ENCODE data around the gene AOC2.
"Not testable (repeated sequence)": the region's sequence is repeated elsewhere in the genome, so short reads cannot be mapped to it uniquely, and the experiment has no call there.

The AOC2 gene

DNA sequence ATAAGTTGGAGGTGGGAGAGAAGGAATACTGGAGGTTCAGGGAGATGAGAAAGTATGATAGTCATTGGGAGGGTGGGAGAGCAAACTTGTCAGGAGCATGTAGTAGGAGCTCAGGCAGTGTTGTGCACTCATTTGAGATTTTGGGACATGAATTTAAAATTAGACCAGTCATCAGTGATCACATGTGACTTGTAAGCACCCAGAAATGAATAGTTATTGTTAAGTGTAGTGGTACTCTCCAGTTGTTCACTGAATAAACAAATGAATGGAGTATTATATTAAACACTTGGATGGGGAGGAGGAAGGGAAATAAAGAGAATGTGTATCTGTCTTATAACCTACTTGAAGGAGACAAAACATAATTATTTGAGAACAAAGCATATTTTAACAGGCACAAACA lies 13.4 kb upstream of the AOC2 start:
- no peak overlapping the region for H3K4me3 ChIP-seq (ENCODE audit: low read depth, low read length)

DNA sequence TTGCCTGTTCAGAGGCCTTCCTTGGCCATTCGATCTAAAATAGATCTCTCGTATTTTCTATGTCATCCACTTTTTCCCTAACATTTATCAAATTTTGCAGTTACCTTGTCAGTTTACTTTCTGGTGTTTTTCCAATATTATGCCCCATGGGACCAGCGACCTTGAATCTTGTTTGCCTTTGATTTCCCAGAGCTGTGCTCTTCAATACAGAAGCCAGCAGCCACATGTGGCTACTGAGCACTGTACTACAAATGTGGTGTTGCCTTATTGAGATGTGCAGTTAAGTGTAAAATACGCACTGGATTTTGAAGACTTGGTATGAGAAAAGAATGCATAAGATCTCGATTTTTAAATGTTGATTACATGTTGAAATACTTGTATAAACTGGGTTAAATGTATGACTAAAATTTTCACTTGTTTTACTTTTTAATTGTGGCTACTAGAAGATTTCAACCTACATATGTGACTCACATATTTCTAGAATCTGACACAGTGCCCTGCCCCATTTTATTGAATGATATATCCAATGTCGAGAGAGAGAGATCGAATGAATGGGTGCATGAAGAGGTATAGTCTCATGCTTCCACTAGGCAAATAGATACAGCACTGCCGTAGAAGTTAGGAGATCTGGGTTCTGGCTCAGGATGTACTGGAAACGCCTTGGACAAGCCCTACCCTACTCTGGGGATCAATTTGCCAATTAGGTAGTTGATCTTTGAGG lies 12.0 kb upstream of the AOC2 start:
- H3K4me3 ChIP-seq (ENCODE audit: low read depth, low read length) = peak overlapping the region; percentile 98

DNA sequence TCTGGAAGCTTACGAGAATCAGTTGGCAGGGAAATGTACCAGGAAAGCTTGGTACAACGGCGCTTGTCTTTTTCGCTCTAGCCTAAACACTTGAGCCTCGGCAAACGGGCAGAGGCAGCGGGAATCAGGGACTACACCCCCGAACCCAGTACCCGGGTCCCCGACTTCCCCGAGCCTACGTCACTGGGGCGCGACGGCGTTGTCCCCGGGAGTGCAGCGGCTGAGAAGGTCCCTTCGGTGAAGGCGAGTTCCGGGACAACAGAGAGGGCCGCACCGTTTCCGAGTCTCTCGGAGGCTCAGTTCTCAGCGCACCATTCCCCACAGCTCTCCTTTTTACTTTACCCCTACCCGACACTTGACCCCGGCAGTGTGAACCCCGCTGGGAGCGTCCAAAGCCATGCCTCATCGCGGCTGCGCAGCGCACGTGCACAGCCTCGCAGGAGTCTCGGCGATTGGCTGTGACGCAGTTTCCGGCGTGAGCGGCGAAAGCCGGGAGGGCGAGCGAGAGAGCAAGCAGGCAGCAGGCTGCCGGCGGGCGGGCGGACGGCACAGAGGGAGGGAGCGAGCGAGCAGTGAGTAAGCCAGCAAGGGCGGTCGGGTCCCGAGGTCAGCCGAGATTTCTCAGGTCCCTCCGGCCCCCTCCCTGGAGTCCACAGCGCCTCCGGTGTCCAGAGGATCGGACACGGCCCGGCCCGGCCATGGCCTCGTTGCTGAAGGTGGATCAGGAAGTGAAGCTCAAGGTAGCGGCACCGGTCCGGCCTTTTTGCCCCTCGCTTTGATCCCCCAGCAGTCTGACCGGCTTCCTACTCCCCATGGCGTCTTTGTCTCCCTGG lies 11.2 kb upstream of the AOC2 start, which contains the start of gene PSME3:
Gene PSME3, plus strand, starts transcription at position 464 of the 833 bp plus-strand sequence. Its CDS starts 235 bp downstream, at position 699.
- H3K4me3 ChIP-seq (ENCODE audit: low read depth, low read length) = peak within 1 kb of the TSS; percentile 98

DNA sequence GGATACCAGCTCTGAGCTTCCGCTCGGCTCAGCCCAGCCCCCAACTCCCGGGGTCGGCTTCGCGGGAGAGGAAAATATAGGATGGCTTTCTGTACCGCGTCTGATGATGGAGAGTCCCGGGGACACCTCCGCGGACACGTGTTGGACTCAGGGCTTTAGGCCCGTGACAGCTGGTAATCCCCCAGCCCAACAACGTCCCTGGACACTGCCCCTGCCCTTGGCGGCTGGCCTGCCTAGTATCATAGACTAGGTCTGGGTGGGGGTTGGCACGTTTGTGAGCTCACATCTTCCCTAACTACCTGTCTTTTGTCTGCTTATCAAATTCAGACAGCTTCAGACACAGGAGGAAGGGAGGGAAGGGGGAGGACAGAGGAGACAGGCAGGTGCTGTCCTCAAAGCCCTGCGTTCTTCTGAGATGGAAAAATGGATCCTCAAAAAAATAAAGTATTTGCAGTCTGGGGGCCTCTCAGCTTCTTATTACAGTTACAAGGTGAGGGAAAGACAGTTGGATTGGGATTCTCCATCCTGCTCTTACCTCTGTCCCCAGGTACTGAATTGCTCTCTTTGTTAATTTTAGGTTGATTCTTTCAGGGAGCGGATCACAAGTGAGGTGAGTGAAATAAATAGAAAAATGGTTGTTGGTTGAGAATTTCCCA lies 10.5 kb upstream of the AOC2 start:
- peak overlapping the region; percentile 98 for H3K4me3 ChIP-seq (ENCODE audit: low read depth, low read length)

DNA sequence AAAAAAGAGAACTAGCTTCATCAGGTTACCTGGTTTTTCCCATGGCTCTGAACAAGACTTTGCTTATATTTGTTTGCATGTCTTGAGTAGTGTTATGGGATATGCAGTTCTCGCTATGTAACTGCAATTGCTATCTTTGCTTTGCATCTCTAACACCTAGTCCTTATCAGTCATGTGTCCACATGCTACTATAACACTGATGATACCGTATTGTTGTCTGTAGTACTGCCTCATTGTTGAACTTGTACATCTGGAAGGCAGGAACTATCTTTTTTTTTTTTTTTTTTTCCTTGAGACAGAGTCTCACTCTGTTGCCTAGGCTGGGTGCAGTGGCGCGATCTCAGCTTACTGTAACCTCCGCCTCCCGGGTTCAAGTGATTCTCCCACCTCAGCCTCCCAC lies 8.6 kb upstream of the AOC2 start:
- H3K4me3 ChIP-seq (ENCODE audit: low read depth, low read length) = no peak overlapping the region

DNA sequence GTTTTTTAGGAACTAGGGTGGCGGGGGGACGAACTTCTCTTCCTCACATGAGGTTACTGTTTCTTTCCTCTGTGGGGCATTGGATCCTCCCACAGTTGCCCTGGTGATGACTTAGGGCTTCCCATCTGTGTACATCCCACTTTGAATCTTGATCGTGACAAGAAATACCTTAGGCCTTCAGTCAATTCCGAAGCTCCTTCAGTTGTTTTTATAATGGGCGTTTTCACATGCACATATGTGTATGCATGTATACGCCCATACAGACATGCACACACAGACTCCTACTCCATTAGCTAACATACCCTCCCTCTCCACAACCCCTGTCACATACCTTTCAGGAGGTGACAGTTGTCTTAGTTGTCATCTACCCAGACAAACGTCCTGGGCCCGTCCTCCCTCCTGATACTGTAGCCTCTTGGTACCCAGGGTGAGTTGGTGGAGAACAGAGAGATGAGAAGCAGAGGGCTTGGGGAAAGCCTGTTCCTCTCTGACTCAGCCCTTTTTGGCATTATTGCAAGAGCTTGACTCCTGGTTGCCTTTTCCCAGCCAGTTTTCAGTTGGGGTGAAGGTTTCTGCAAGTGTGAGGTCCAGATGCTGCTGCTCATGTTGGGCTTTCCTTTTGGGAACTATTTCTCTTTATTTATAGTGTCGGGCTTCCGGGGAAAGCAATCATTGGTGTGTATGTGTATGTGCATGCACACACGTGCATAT lies 2.2 kb upstream of the AOC2 start:
- H3K4me3 ChIP-seq (ENCODE audit: low read depth, low read length) = no peak overlapping the region

DNA sequence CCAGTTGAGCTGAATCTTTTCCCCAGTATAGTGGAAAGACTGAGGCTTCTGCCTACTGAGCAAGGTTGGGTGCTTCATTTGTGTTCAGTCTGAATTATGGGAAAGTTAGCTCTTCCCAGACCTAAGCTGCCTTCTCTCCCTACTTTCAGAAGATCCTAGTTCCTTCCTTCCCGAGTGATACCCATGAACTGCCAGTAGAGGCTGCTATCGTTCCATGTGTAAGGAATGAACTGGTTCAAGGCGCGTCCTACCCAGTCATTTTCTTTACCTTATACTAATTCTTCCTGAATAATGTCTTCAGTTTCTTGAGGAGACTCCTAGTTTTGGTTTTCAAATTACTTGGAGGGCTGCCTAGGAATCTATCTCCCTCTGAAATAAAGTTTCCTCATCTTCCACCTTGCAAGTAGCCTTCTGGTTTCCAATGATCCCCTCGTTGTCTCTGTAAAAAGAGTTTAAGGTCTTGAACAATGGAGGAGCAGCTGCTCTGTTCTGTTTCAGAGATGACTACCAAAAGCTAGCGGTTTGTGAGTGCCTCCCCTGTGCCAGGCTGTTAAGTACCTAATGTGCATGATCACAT lies 934 bp upstream of the AOC2 start:
- H3K4me3 ChIP-seq (ENCODE audit: low read depth, low read length) = no peak overlapping the region

DNA sequence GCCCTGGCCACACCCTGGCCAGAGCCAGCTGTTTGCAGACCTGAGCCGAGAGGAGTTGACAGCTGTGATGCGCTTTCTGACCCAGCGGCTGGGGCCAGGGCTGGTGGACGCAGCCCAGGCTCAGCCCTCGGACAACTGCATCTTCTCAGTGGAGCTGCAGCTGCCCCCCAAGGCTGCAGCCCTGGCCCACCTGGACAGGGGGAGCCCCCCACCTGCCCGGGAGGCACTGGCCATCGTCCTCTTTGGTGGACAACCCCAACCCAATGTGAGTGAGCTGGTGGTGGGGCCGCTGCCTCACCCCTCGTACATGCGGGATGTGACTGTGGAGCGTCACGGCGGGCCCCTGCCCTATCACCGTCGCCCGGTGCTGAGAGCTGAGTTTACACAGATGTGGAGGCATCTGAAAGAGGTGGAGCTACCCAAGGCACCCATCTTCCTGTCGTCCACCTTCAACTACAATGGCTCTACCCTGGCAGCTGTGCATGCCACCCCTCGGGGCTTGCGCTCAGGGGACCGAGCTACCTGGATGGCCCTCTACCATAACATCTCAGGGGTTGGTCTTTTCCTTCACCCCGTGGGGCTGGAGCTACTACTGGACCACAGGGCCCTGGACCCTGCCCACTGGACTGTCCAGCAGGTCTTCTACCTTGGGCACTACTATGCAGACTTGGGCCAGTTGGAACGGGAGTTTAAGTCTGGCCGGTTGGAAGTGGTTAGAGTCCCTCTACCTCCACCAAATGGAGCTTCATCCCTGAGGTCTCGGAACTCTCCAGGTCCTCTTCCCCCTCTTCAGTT lies 578 bp downstream of the AOC2 start:
- H3K4me3 ChIP-seq (ENCODE audit: low read depth, low read length) = no peak overlapping the region

DNA sequence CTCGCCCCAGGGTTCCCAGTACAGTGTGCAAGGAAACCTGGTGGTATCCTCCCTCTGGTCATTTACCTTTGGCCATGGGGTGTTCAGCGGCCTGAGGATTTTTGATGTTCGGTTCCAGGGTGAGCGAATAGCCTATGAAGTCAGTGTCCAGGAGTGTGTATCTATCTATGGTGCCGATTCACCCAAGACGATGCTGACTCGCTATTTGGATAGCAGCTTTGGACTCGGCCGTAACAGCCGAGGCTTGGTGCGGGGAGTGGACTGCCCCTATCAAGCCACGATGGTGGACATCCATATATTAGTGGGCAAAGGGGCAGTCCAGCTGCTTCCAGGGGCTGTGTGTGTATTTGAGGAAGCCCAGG lies 1.2 kb downstream of the AOC2 start:
- no peak overlapping the region for H3K4me3 ChIP-seq (ENCODE audit: low read depth, low read length)

DNA sequence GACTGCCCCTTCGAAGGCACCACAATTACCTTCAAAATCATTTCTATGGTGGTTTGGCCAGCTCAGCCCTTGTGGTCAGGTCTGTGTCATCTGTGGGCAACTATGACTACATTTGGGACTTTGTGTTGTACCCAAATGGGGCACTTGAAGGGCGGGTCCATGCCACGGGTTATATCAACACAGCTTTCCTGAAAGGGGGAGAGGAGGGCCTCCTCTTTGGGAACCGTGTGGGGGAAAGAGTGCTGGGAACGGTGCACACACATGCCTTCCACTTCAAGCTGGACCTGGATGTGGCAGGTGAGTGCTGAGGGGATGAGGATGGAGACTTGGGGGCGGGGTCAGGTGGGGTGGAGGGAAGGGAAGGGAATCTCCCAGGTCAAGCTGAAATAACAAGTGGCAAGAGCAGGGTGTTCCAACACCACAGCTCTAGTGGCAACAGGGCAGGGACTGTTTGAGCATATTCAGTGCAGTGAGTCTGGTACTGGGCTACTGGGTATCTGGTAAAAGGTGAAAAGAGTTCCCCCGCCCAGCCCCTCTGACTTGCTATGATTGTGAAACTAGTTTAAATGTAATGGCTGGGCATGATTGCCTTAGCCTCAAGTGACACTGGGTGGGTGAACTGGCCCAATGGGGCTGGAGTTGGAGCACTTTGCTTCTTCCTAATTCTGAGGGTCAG lies 1.7 kb downstream of the AOC2 start:
- no peak overlapping the region for H3K4me3 ChIP-seq (ENCODE audit: low read depth, low read length)

DNA sequence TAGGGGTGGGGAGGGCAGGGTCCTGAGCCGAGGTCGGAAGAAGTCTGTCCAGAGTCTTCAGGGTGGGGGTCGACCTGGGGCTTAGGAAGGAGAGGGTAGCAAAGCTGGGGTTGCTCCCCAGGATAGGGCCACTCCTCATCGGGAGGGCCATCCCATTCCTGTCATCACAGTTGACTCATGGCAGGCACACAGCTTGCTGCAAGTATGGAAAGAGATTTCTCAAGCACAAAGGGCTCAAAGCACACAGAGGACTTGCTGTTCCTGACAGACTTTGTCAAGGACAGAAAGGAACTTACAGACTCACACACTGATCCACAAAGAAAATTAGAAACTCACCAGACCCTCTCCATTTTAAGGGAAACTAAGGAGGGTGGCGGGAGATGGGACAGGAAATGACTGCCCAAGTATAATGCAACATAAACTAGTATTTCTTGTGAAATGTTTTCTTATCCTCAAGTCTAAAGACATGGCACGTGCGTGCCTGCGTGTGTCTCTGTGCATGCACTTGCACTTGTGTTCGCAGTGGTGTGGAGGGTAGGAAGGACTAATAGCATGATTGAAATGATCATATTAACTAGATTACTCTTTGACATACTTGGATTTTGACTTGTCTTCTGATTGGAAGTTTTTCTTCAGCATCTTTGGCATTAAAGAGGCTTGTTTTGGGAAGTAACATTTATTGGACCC lies 2.4 kb downstream of the AOC2 start:
- H3K4me3 ChIP-seq (ENCODE audit: low read depth, low read length) = no peak overlapping the region

DNA sequence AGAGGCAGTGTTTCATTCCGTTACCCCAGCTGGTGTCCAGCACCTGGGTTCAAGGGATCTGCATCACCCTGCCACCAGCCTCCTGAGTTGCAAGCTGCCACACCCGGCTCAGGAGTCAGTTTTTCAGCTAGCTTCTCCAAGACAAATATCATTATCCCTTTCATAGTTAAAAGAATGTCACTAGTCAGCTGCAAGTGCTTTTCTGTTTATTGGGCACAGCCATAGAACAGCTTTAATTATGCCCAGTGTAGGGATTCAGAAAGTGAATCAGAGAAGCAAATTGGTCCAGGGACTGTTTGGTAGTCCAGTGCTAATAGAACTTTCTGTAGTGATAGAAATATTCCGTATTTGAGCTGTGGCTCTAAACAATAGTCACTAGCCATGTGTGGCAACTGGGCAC lies 3.7 kb downstream of the AOC2 start:
- no peak overlapping the region for H3K4me3 ChIP-seq (ENCODE audit: low read depth, low read length)

DNA sequence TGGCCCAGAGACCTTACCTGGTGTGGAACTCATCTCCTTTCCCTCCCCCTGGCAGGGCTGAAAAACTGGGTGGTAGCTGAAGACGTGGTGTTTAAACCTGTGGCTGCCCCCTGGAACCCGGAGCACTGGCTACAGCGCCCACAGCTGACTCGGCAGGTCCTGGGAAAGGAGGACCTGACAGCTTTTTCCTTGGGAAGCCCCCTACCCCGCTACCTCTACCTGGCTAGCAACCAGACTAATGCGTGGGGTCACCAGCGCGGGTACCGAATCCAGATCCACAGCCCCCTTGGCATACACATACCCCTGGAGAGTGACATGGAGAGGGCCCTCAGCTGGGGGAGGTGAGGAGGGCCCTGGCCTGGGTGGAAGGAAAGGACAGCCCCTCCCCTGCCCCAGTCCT lies 4.7 kb downstream of the AOC2 start:
- no peak overlapping the region for H3K4me3 ChIP-seq (ENCODE audit: low read depth, low read length)

DNA sequence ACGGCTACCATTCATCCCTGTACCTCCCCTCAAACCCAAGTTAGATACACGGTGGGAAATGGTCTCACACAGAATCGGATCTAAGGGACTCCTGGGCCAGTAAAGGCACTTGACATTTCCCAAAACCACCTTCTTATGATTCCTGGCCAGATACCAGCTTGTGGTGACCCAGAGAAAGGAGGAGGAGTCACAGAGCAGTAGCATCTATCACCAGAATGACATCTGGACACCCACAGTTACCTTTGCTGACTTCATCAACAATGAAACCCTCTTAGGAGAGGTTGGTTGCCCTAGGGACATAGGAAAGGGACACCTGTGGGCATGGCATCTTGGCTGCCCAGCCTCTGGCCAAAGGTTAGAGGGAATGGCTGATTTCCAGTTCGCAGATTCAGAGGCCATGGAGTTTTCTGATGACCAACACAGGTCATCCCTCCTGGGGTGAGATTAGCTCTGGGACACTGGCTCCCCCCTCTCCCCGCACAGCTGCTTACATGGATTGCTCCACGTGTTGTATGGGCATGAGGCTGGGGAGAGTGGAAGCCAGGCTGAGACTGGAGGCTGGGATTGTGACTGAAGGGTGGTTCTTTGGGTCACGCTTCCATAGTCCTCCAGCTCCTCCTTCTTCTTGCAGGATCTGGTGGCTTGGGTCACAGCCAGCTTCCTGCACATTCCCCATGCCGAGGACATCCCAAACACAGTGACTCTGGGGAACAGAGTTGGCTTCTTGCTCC lies 5.2 kb downstream of the AOC2 start:
- no peak overlapping the region for H3K4me3 ChIP-seq (ENCODE audit: low read depth, low read length)

DNA sequence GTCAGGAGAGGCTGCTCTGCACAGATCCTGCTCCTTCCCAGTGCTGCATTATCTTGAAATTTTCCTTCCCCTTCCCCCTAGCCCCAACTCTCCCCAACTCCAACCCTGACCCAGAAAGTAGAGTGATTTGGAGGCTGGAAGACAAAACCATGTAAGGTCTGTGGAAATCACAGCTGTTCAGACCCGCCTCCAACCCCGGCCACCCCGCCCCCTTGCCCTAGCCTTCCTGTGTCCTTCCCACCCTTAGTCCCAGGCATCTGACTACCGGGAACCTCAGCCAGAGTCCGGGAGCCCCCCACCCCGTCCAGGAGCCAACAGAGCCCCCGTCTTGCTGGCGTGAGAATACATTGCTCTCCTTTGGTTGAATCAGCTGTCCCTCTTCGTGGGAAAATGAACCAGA lies 6.6 kb downstream of the AOC2 start, which contains the start of gene AOC3:
Gene AOC3, plus strand, starts transcription at position 246 of the 400 bp plus-strand sequence. Its CDS starts 145 bp downstream, at position 391.
- H3K4me3 ChIP-seq (ENCODE audit: low read depth, low read length) = no peak within 1 kb of the TSS

DNA sequence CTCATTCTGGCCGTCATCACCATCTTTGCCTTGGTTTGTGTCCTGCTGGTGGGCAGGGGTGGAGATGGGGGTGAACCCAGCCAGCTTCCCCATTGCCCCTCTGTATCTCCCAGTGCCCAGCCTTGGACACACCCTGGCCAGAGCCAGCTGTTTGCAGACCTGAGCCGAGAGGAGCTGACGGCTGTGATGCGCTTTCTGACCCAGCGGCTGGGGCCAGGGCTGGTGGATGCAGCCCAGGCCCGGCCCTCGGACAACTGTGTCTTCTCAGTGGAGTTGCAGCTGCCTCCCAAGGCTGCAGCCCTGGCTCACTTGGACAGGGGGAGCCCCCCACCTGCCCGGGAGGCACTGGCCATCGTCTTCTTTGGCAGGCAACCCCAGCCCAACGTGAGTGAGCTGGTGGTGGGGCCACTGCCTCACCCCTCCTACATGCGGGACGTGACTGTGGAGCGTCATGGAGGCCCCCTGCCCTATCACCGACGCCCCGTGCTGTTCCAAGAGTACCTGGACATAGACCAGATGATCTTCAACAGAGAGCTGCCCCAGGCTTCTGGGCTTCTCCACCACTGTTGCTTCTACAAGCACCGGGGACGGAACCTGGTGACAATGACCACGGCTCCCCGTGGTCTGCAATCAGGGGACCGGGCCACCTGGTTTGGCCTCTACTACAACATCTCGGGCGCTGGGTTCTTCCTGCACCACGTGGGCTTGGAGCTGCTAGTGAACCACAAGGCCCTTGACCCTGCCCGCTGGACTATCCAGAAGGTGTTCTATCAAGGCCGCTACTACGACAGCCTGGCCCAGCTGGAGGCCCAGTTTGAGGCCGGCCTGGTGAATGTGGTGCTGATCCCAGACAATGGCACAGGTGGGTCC lies 7.2 kb downstream of the AOC2 start:
- H3K4me3 ChIP-seq (ENCODE audit: low read depth, low read length) = not testable (repeated sequence)

DNA sequence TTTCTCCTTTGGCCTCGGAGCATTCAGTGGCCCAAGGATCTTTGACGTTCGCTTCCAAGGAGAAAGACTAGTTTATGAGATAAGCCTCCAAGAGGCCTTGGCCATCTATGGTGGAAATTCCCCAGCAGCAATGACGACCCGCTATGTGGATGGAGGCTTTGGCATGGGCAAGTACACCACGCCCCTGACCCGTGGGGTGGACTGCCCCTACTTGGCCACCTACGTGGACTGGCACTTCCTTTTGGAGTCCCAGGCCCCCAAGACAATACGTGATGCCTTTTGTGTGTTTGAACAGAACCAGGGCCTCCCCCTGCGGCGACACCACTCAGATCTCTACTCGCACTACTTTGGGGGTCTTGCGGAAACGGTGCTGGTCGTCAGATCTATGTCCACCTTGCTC lies 8.0 kb downstream of the AOC2 start:
- no peak overlapping the region for H3K4me3 ChIP-seq (ENCODE audit: low read depth, low read length)
